ENCODE results near the gene TMEM132C.

TMEM132C gene

GRCh38 chr12:128734371-128734770 lies 467.4 kb downstream of the TMEM132C start:
- Histone ChIP-seq H3K36me3 (ENCODE audit: control insufficient read depth, insufficient read depth, low read length) (no peaks in the 10 kb centered on the region), H3K4me1 (ENCODE audit: control insufficient read depth, insufficient read depth, low read length) (peaks cover 6% of the 10 kb centered on the region; the same call in 1 of the 2 replicates), H3K27me3 (ENCODE audit: control insufficient read depth, insufficient read depth, low read length) (no peaks in the 10 kb centered on the region; the same call in 1 of the 2 replicates), H3K9me3 (ENCODE audit: control insufficient read depth, insufficient read depth, low read depth, low read length) (peaks cover 7% of the 10 kb centered on the region), H3K9ac (ENCODE audit: low read length) (no peak overlapping the region), H3K4me3 (ENCODE audit: low read depth, low read length) (no peak overlapping the region), H3K27ac (ENCODE audit: low read depth, low read length) (no peak overlapping the region)

GRCh38 chr12:128737292-128737966 lies 470.5 kb downstream of the TMEM132C start:
- Histone ChIP-seq H3K4me1 (ENCODE audit: control insufficient read depth, insufficient read depth, low read length) (no peaks in the 10 kb centered on the region), H3K9me3 (ENCODE audit: control insufficient read depth, insufficient read depth, low read depth, low read length) (peaks cover 16% of the 10 kb centered on the region), H3K4me3 (ENCODE audit: low read depth, low read length) (no peak overlapping the region), H3K27ac (ENCODE audit: low read depth, low read length) (no peak overlapping the region), H3K27me3 (ENCODE audit: control insufficient read depth, insufficient read depth, low read length) (no peaks in the 10 kb centered on the region; the same call in 1 of the 2 replicates), H3K36me3 (ENCODE audit: control insufficient read depth, insufficient read depth, low read length) (no peaks in the 10 kb centered on the region), H3K9ac (ENCODE audit: low read length) (no peak overlapping the region)

- Histone ChIP-seq H3K36me3 (ENCODE audit: control insufficient read depth, insufficient read depth, low read length) (no peaks in the 10 kb centered on the region), H3K9me3 (ENCODE audit: control insufficient read depth, insufficient read depth, low read depth, low read length) (peaks cover 13% of the 10 kb centered on the region), H3K27me3 (ENCODE audit: control insufficient read depth, insufficient read depth, low read length) (0 out of 2 replicates have a peak, but pooled peaks cover 4% of the 10 kb centered on the region), H3K4me1 (ENCODE audit: control insufficient read depth, insufficient read depth, low read length) (no peaks in the 10 kb centered on the region), H3K4me3 (ENCODE audit: low read depth, low read length) (no peak overlapping the region), H3K9ac (ENCODE audit: low read length) (no peak overlapping the region), H3K27ac (ENCODE audit: low read depth, low read length) (no peak overlapping the region)
These were observed 476.9 kb downstream of the TMEM132C start for GRCh38 chr12:128743916-128744315.

GRCh38 chr12:128745772-128746689 lies 479.1 kb downstream of the TMEM132C start:
- no peaks in the 10 kb centered on the region for H3K9me3 ChIP-seq (ENCODE audit: control insufficient read depth, insufficient read depth, low read depth, low read length)
- H3K36me3 ChIP-seq (ENCODE audit: control insufficient read depth, insufficient read depth, low read length), result no peaks in the 10 kb centered on the region
- H3K27me3 ChIP-seq (ENCODE audit: control insufficient read depth, insufficient read depth, low read length), result 0 out of 2 replicates have a peak, but pooled peaks cover 4% of the 10 kb centered on the region
- H3K27ac ChIP-seq (ENCODE audit: low read depth, low read length), result no peak overlapping the region
- H3K4me1 ChIP-seq (ENCODE audit: control insufficient read depth, insufficient read depth, low read length), result no peaks in the 10 kb centered on the region
- H3K9ac ChIP-seq (ENCODE audit: low read length), result no peak overlapping the region
- no peak overlapping the region for H3K4me3 ChIP-seq (ENCODE audit: low read depth, low read length)

- no peaks in the 10 kb centered on the region for H3K36me3 ChIP-seq (ENCODE audit: control insufficient read depth, insufficient read depth, low read length)
- H3K4me3 ChIP-seq (ENCODE audit: low read depth, low read length), result no peak overlapping the region
- no peaks in the 10 kb centered on the region for H3K4me1 ChIP-seq (ENCODE audit: control insufficient read depth, insufficient read depth, low read length)
- no peaks in the 10 kb centered on the region for H3K9me3 ChIP-seq (ENCODE audit: control insufficient read depth, insufficient read depth, low read depth, low read length)
- no peak overlapping the region for H3K27ac ChIP-seq (ENCODE audit: low read depth, low read length)
- no peak overlapping the region for H3K9ac ChIP-seq (ENCODE audit: low read length)
- H3K27me3 ChIP-seq (ENCODE audit: control insufficient read depth, insufficient read depth, low read length), result 0 out of 2 replicates have a peak, but pooled peaks cover 4% of the 10 kb centered on the region
These were observed 480.5 kb downstream of the TMEM132C start for GRCh38 chr12:128747441-128747840.

GRCh38 chr12:128752386-128752785 lies 485.4 kb downstream of the TMEM132C start:
- Histone ChIP-seq H3K36me3 (ENCODE audit: control insufficient read depth, insufficient read depth, low read length) (no peaks in the 10 kb centered on the region), H3K4me3 (ENCODE audit: low read depth, low read length) (no peak overlapping the region), H3K27me3 (ENCODE audit: control insufficient read depth, insufficient read depth, low read length) (no peaks in the 10 kb centered on the region), H3K4me1 (ENCODE audit: control insufficient read depth, insufficient read depth, low read length) (no peaks in the 10 kb centered on the region), H3K9me3 (ENCODE audit: control insufficient read depth, insufficient read depth, low read depth, low read length) (no peaks in the 10 kb centered on the region), H3K9ac (ENCODE audit: low read length) (no peak overlapping the region), H3K27ac (ENCODE audit: low read depth, low read length) (no peak overlapping the region)

GRCh38 chr12:128753438-128753837 lies 486.5 kb downstream of the TMEM132C start:
- H3K9me3 ChIP-seq (ENCODE audit: control insufficient read depth, insufficient read depth, low read depth, low read length), result no peaks in the 10 kb centered on the region
- no peak overlapping the region for H3K4me3 ChIP-seq (ENCODE audit: low read depth, low read length)
- H3K4me1 ChIP-seq (ENCODE audit: control insufficient read depth, insufficient read depth, low read length), result no peaks in the 10 kb centered on the region
- H3K36me3 ChIP-seq (ENCODE audit: control insufficient read depth, insufficient read depth, low read length), result no peaks in the 10 kb centered on the region
- no peak overlapping the region for H3K9ac ChIP-seq (ENCODE audit: low read length)
- no peaks in the 10 kb centered on the region for H3K27me3 ChIP-seq (ENCODE audit: control insufficient read depth, insufficient read depth, low read length)
- no peak overlapping the region for H3K27ac ChIP-seq (ENCODE audit: low read depth, low read length)

- H3K4me1 ChIP-seq (ENCODE audit: control insufficient read depth, insufficient read depth, low read length), result no peaks in the 10 kb centered on the region
- no peak overlapping the region for H3K4me3 ChIP-seq (ENCODE audit: low read depth, low read length)
- H3K36me3 ChIP-seq (ENCODE audit: control insufficient read depth, insufficient read depth, low read length), result no peaks in the 10 kb centered on the region
- H3K9ac ChIP-seq (ENCODE audit: low read length), result no peak overlapping the region
- no peaks in the 10 kb centered on the region for H3K27me3 ChIP-seq (ENCODE audit: control insufficient read depth, insufficient read depth, low read length)
- H3K27ac ChIP-seq (ENCODE audit: low read depth, low read length), result no peak overlapping the region
- H3K9me3 ChIP-seq (ENCODE audit: control insufficient read depth, insufficient read depth, low read depth, low read length), result no peaks in the 10 kb centered on the region
These were observed 487.3 kb downstream of the TMEM132C start for GRCh38 chr12:128754275-128754674.

GRCh38 chr12:128755566-128755965 lies 488.6 kb downstream of the TMEM132C start:
- Histone ChIP-seq H3K9ac (ENCODE audit: low read length) (no peak overlapping the region), H3K36me3 (ENCODE audit: control insufficient read depth, insufficient read depth, low read length) (no peaks in the 10 kb centered on the region), H3K4me3 (ENCODE audit: low read depth, low read length) (no peak overlapping the region), H3K27me3 (ENCODE audit: control insufficient read depth, insufficient read depth, low read length) (no peaks in the 10 kb centered on the region), H3K9me3 (ENCODE audit: control insufficient read depth, insufficient read depth, low read depth, low read length) (no peaks in the 10 kb centered on the region), H3K4me1 (ENCODE audit: control insufficient read depth, insufficient read depth, low read length) (no peaks in the 10 kb centered on the region), H3K27ac (ENCODE audit: low read depth, low read length) (no peak overlapping the region)
